ENCODE measurements around the gene CAVIN4.

DNA sequence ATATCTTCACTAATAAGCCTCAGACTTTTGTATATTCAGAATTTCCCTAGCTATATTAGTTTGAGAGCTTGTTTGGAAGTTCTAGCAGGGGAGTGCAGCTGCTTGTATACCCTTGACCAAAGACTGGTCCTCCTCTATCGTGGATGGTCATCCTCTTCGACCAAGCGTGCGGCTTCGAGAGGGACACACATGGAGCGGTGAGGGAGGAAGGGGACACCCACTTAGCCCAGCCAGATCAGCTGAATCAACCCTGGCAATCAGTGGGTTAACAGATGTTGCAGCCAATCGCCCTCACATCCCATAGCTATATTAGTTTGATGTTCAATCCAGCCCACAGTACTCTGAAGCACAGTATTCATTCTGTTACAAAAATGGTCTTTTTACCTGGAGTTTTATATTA, 3.2 kb downstream of the CAVIN4 start:
- TF ChIP-seq POLR2AphosphoS5 (IDR thresholded peaks at IDR 0.05; ENCODE audit: borderline replicate concordance, low read depth, low read length) (no peak), EZH2 (IDR thresholded peaks at IDR 0.05) (no peak), FOXP2 (optimal IDR thresholded peaks at IDR 0.05; ENCODE audit: control extremely low read depth, extremely low read length, insufficient read depth) (no peak)
